Endodermal cell (in vitro differentiated cells): ENCODE measurements around the gene ACSL5. TPM values are rescaled to one million over a fixed set of nuclear protein-coding genes. Genes with fewer than 3 reads are reported as not detected.
"Not testable (repeated sequence)": the region's sequence is repeated elsewhere in the genome, so short reads cannot be mapped to it uniquely, and the experiment has no call there.

Source experiments
- DNase-seq: peaks from one replicate; pipeline ENCODE4 v3.0.0-alpha.2; 2017
- H3K27ac ChIP-seq: 2 replicates; pipeline ENCODE4 v1.5.1; 2013; ENCODE audit warnings: mild to moderate bottlenecking, low read depth, low read length, moderate library complexity
- H3K27me3 ChIP-seq: 2 replicates; pipeline ENCODE4 v1.6.1; 2013; ENCODE audit warnings: mild to moderate bottlenecking, low read length, moderate library complexity; ENCODE audit not compliant: insufficient read depth, control insufficient read depth, poor library complexity, severe bottlenecking
- H3K36me3 ChIP-seq: 2 replicates; pipeline ENCODE4 v1.7.0; 2013; ENCODE audit warnings: mild to moderate bottlenecking, low read length, moderate library complexity; ENCODE audit not compliant: control insufficient read depth, insufficient read depth
- H3K4me1 ChIP-seq: one replicate; pipeline ENCODE4 v1.7.0; 2013; ENCODE audit warnings: low read length; ENCODE audit not compliant: control insufficient read depth, insufficient read depth
- H3K4me3 ChIP-seq: 2 replicates; pipeline ENCODE4 v1.5.1; 2013; ENCODE audit warnings: mild to moderate bottlenecking, low read length, moderate library complexity
- H3K9ac ChIP-seq: 2 replicates; pipeline ENCODE4 v1.6.1; 2013; ENCODE audit warnings: mild to moderate bottlenecking, low read length, moderate library complexity; ENCODE audit not compliant: poor library complexity, severe bottlenecking; ENCODE audit errors: extremely low read depth
- H3K9me3 ChIP-seq: 2 replicates; pipeline ENCODE4 v1.6.1; 2013; ENCODE audit warnings: mild to moderate bottlenecking, low read length, moderate library complexity; ENCODE audit not compliant: control insufficient read depth
- H3K27ac Mint-ChIP-seq: 2 replicates; pipeline ENCODE4 v1.8.0; 2020; ENCODE audit warnings: mixed read lengths
- H3K27me3 Mint-ChIP-seq: 2 replicates; pipeline ENCODE4 v1.8.0; 2021; ENCODE audit warnings: mild to moderate bottlenecking, mixed read lengths; ENCODE audit not compliant: insufficient read depth
- H3K36me3 Mint-ChIP-seq: 2 replicates; pipeline ENCODE4 v1.8.0; 2020; ENCODE audit warnings: low read depth, mixed read lengths
- H3K4me1 Mint-ChIP-seq: 2 replicates; pipeline ENCODE4 v1.8.0; 2020; ENCODE audit warnings: mixed read lengths
- H3K4me3 Mint-ChIP-seq: 2 replicates; pipeline ENCODE4 v1.8.0; 2020; ENCODE audit warnings: mild to moderate bottlenecking, moderate library complexity, mixed read lengths
- H3K9me3 Mint-ChIP-seq: 2 replicates; pipeline ENCODE4 v1.8.0; 2020; ENCODE audit warnings: mild to moderate bottlenecking, mixed read lengths
- CTCF ChIP-seq: fragments of 200-600 bp; sonication (generic); conservative IDR thresholded peaks from 2 replicates; pipeline ENCODE4 v1.5.0; 2021; ENCODE audit warnings: antibody characterized with exemption, mild to moderate bottlenecking
- WGBS, 2 experiments: methylation state at CpG; one replicate each; pipeline versions ENCODE4 v1.1.5 to v1.1.7; 2013; ENCODE audit warnings: missing lambda C conversion rate in 2 of 2, mixed read lengths in 1 of 2; ENCODE audit not compliant: insufficient coverage in 1 of 2, insufficient read length in 1 of 2; 5-methylcytosine and 5-hydroxymethylcytosine counted together
- total RNA-seq, 2 donors: library from RNA; stranded (reverse); fragmentation: NEBNext Ultra II Directional in 1 of 2; extraction: Animal tissue kit (Norgen Biotek cat#: 25700) in 1 of 2; gene quantifications; 2 replicates in 1 of 2; 3 replicates in 1 of 2; pipeline ENCODE4 v1.2.1, GENCODE V29; 2021

Gene ACSL5
- total RNA-seq, 2 donors from 2014 or later: not detected

GRCh38 chr10:112384141-112384540 is 10.2 kb downstream of the ACSL5 start:
- WGBS, 2 experiments: 93 to 100% methylated on average over 1 to 2 of the region's 2 CpGs
- Histone ChIP-seq H3K9me3 (no peaks in the 10 kb centered on the region), H3K27ac (no peak overlapping the region), H3K4me3 (no peak overlapping the region), H3K27me3 (no peaks in the 10 kb centered on the region), H3K9ac (no peak overlapping the region), H3K36me3 (no peaks in the 10 kb centered on the region), H3K4me1 (no peaks in the 10 kb centered on the region)
- Mint-ChIP-seq H3K36me3 (no peaks in the 10 kb centered on the region), H3K27me3 (no peaks in the 10 kb centered on the region), H3K27ac (no peak overlapping the region), H3K9me3 (no peaks in the 10 kb centered on the region), H3K4me1 (no peaks in the 10 kb centered on the region), H3K4me3 (no peak overlapping the region)
- no peak for TF ChIP-seq CTCF
- no peak for DNase-seq

- DNase-seq: no peak
- Histone ChIP-seq H3K4me3 (no peak overlapping the region), H3K27me3 (no peaks in the 10 kb centered on the region), H3K36me3 (no peaks in the 10 kb centered on the region), H3K27ac (no peak overlapping the region), H3K9ac (no peak overlapping the region), H3K9me3 (no peaks in the 10 kb centered on the region), H3K4me1 (peaks cover 5% of the 10 kb centered on the region)
- H3K27me3 Mint-ChIP-seq: no peaks in the 10 kb centered on the region
- no peaks in the 10 kb centered on the region for H3K9me3 Mint-ChIP-seq
- no peaks in the 10 kb centered on the region for H3K36me3 Mint-ChIP-seq
- H3K4me3 Mint-ChIP-seq: no peak overlapping the region
- H3K4me1 Mint-ChIP-seq: peaks cover 4% of the 10 kb centered on the region
- H3K27ac Mint-ChIP-seq: no peak overlapping the region
- WGBS, 2 experiments: 91 to 94% methylated on average over 4 of the region's 4 CpGs
- TF ChIP-seq CTCF: no peak
Observed at GRCh38 chr10:112385201-112385600, 11.3 kb downstream of the ACSL5 start.

- not testable (repeated sequence) for H3K27me3 ChIP-seq, H3K9me3 ChIP-seq, H3K9me3 Mint-ChIP-seq, DNase-seq, H3K4me3 Mint-ChIP-seq, H3K27ac ChIP-seq, H3K27ac Mint-ChIP-seq, H3K4me1 Mint-ChIP-seq, H3K4me1 ChIP-seq, H3K4me3 ChIP-seq, H3K27me3 Mint-ChIP-seq, H3K36me3 Mint-ChIP-seq, H3K36me3 ChIP-seq, H3K9ac ChIP-seq
- 89 to 94% methylated on average over 6 to 7 of the region's 7 CpGs for WGBS, 2 experiments
Observed at GRCh38 chr10:112388056-112388455, 14.1 kb downstream of the ACSL5 start.

GRCh38 chr10:112388548-112388947 is 14.6 kb downstream of the ACSL5 start:
- Histone ChIP-seq H3K4me3 (no peak overlapping the region), H3K27ac (no peak overlapping the region), H3K27me3 (no peaks in the 10 kb centered on the region), H3K4me1 (peaks cover 5% of the 10 kb centered on the region), H3K36me3 (no peaks in the 10 kb centered on the region), H3K9ac (no peak overlapping the region), H3K9me3 (no peaks in the 10 kb centered on the region)
- no peak overlapping the region for H3K4me3 Mint-ChIP-seq
- no peak for DNase-seq
- no peak for TF ChIP-seq CTCF
- no peaks in the 10 kb centered on the region for H3K9me3 Mint-ChIP-seq
- WGBS, 2 experiments: 65 to 100% methylated on average over 1 to 2 of the region's 2 CpGs
- peaks cover 4% of the 10 kb centered on the region for H3K4me1 Mint-ChIP-seq
- no peak overlapping the region for H3K27ac Mint-ChIP-seq
- no peaks in the 10 kb centered on the region for H3K27me3 Mint-ChIP-seq
- no peaks in the 10 kb centered on the region for H3K36me3 Mint-ChIP-seq
